ENCODE data around the gene CRIM1. TPM values are rescaled to one million over a fixed set of nuclear protein-coding genes. Genes with fewer than 3 reads are reported as not detected.

Gene CRIM1
- total RNA-seq, 1 experiment from 2014 or later, result 27.6 TPM

DNA sequence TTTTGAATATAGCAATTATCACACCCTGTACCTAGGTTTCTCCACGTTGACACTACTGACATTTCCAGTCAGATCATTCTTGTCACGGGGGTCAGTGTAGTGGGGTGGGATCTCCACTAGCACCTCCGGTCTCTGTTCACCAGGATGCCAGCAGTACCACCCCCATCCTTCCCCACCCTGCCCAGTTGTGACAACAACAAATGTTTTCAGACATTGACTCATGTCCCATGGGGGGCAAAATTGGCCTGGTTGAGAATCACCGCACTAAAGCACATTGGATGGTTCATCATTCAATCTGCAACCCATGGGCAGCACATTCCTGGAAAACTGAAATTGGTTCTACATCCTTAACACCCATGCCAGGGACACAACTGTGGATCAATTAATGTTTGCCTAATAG lies 210.1 kb downstream of the CRIM1 start:
- TF ChIP-seq, protein P1, sequence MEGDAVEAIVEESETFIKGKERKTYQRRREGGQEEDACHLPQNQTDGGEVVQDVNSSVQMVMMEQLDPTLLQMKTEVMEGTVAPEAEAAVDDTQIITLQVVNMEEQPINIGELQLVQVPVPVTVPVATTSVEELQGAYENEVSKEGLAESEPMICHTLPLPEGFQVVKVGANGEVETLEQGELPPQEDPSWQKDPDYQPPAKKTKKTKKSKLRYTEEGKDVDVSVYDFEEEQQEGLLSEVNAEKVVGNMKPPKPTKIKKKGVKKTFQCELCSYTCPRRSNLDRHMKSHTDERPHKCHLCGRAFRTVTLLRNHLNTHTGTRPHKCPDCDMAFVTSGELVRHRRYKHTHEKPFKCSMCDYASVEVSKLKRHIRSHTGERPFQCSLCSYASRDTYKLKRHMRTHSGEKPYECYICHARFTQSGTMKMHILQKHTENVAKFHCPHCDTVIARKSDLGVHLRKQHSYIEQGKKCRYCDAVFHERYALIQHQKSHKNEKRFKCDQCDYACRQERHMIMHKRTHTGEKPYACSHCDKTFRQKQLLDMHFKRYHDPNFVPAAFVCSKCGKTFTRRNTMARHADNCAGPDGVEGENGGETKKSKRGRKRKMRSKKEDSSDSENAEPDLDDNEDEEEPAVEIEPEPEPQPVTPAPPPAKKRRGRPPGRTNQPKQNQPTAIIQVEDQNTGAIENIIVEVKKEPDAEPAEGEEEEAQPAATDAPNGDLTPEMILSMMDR (conservative IDR thresholded peaks at IDR 0.05), result no peak
- no CpG with 5 or more reads among the region's 4 CpGs for WGBS (ENCODE audit: extremely low coverage, insufficient read length, low lambda C conversion rate)
- H3K79me2 ChIP-seq (ENCODE audit: insufficient read depth, low read length), result no peaks in the 10 kb centered on the region

More for the DNA sequence above, 210.1 kb downstream of the CRIM1 start:
- Histone ChIP-seq H3K27me3 (ENCODE audit: insufficient read depth, low read length) (no peaks in the 10 kb centered on the region), H3K4me1 (ENCODE audit: insufficient read depth, low read length) (peaks cover 6% of the 10 kb centered on the region; the same call in 1 of the 2 replicates), H3T11ph (ENCODE audit: low read length) (no peak overlapping the region), H3K9me3 (ENCODE audit: control insufficient read depth, low read depth, low read length) (no peaks in the 10 kb centered on the region), H4K8ac (replicated peaks; ENCODE audit: insufficient read length, low read depth, low read length) (no peak overlapping the region), H2BK12ac (ENCODE audit: insufficient read length, low read depth, low read length) (no peak overlapping the region), H3K14ac (ENCODE audit: insufficient read depth, low read length) (no peak overlapping the region), H3K56ac (ENCODE audit: insufficient read length, low read depth, low read length) (no peak overlapping the region), H3K4me2 (ENCODE audit: insufficient read depth, insufficient read length, low read length) (no peak overlapping the region), H2BK120ac (ENCODE audit: low read depth, low read length, poor library complexity, severe bottlenecking) (no peak overlapping the region), H3K27ac (ENCODE audit: insufficient read length, low read depth, low read length) (no peak overlapping the region), H3K23me2 (ENCODE audit: insufficient read length, low read depth, low read length, poor library complexity, severe bottlenecking) (no peaks in the 10 kb centered on the region), H2BK20ac (ENCODE audit: low read depth, low read length, poor library complexity, severe bottlenecking) (no peak overlapping the region), H3K9ac (ENCODE audit: extremely low read depth, insufficient read length, low read length) (no peak overlapping the region), H4K91ac (ENCODE audit: insufficient read length, low read depth, low read length) (no peak overlapping the region), H2BK15ac (ENCODE audit: low read depth, low read length) (no peak overlapping the region), H3K18ac (ENCODE audit: insufficient read length, low read depth, low read length) (no peak overlapping the region), H3K4ac (ENCODE audit: low read depth, low read length) (no peak overlapping the region), H3K23ac (ENCODE audit: insufficient read length, low read depth, low read length) (no peak overlapping the region), H2AFZ (ENCODE audit: low read length) (no peak overlapping the region), H4K20me1 (ENCODE audit: control insufficient read depth, insufficient read depth, insufficient read length) (no peaks in the 10 kb centered on the region), H4K5ac (ENCODE audit: insufficient read length, low read depth, low read length) (no peak overlapping the region), H3K79me1 (ENCODE audit: insufficient read depth, low read depth, low read length, poor library complexity, severe bottlenecking) (no peaks in the 10 kb centered on the region), H2BK5ac (ENCODE audit: insufficient read length, low read length) (no peak overlapping the region), H2AK5ac (ENCODE audit: insufficient read length, low read length) (no peak overlapping the region)
- H3K4me3 Mint-ChIP-seq, result no peak overlapping the region
- H3K4me1 Mint-ChIP-seq, result peaks cover 33 to 36% of the 10 kb centered on the region in 2 experiments
- H3K27me3 Mint-ChIP-seq (ENCODE audit: low read depth), result no peaks in the 10 kb centered on the region
- H3K36me3 Mint-ChIP-seq (ENCODE audit: insufficient read depth in 1 of 3, low read depth in 3 of 3), result peaks cover 4 to 24% (median 14%) of the 10 kb centered on the region in 3 experiments; a peak in 5 of 7 replicates
- H3K9me3 Mint-ChIP-seq, result no peaks in the 10 kb centered on the region
- H3K27ac Mint-ChIP-seq, result no peak overlapping the region
- DNase-seq, result no peak
